B cell (primary cell): ENCODE measurements around the gene WWC2.

Source experiments
- CTCF ChIP-seq: fragments of 200-600 bp; IDR thresholded peaks from one replicate; pipeline ENCODE4 v1.8.0; 2022; ENCODE audit warnings: antibody characterized with exemption, mild to moderate bottlenecking
- EZH2 ChIP-seq: IDR thresholded peaks from 2 replicates; pipeline ENCODE4 v1.6.1; 2012; ENCODE audit warnings: borderline replicate concordance, low read depth, mild to moderate bottlenecking, moderate library complexity, low read length; ENCODE audit not compliant: insufficient read depth, poor library complexity, severe bottlenecking

- no peak for TF ChIP-seq CTCF
- no peak for TF ChIP-seq EZH2
These were observed 188.2 kb downstream of the WWC2 start for GRCh38 chr4:183287309-183287659.
